ENCODE results near the gene NUDT3.
"Not testable (repeated sequence)": the region's sequence is repeated elsewhere in the genome, so short reads cannot be mapped to it uniquely, and the experiment has no call there.

The NUDT3 gene

DNA sequence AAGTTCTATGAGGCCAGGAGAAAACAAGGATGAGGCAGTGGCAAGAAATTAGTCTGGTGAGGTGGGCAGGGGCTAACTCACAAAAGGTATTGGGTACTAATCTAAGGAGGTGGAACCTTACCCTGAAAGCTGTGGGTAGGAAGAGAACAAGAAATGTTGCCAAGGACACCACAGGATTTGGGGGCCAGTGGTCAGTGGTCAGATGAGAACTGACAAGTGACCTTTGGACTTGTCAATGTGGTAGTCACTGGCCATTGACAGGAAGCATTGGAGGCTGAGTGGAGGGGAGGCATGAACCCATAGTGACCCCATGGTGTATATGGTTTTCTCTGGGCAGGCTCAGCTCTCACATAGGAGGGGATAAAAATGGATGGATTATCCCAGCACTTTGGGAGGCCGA lies 118.3 kb downstream of the NUDT3 start:
- TF ChIP-seq, protein P1, sequence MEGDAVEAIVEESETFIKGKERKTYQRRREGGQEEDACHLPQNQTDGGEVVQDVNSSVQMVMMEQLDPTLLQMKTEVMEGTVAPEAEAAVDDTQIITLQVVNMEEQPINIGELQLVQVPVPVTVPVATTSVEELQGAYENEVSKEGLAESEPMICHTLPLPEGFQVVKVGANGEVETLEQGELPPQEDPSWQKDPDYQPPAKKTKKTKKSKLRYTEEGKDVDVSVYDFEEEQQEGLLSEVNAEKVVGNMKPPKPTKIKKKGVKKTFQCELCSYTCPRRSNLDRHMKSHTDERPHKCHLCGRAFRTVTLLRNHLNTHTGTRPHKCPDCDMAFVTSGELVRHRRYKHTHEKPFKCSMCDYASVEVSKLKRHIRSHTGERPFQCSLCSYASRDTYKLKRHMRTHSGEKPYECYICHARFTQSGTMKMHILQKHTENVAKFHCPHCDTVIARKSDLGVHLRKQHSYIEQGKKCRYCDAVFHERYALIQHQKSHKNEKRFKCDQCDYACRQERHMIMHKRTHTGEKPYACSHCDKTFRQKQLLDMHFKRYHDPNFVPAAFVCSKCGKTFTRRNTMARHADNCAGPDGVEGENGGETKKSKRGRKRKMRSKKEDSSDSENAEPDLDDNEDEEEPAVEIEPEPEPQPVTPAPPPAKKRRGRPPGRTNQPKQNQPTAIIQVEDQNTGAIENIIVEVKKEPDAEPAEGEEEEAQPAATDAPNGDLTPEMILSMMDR (conservative IDR thresholded peaks at IDR 0.05; ENCODE audit: control insufficient read depth, insufficient read depth, low read depth, low read length): no peak
- DNase-seq (ENCODE audit: low read depth): no peak
- H3K4me3 ChIP-seq (ENCODE audit: control insufficient read depth, low read depth, low read length): no peak overlapping the region

DNA sequence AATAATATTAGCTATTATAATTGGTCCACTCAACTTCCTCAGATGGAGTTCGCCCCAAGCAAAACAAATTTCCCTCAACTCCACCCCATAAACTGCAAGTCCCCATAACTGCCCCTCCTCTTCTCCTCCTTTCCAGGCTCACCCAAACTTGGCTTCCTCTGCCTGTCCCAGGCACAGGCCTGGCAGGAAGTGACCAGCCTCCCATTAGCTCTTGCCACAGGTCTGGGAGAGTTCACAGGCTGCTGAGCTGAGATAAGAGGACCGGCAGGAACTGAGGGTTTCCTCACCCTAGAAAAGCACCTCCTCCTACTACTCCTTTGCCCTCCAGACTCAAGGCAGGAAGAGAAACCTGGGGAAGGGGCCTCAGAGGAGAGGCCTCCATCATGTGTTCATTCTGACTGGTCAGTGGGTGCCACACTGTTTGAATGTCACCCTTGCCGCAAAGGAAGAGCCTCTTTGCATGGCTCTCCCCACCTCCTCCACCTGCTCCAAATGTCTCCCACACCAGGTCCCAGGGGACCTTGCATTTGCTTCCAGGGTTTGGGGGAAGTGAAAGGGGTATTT lies 119.1 kb downstream of the NUDT3 start:
- TF ChIP-seq, protein P1 (conservative IDR thresholded peaks at IDR 0.05; ENCODE audit: control insufficient read depth, insufficient read depth, low read depth, low read length): no peak
- no peak overlapping the region for H3K4me3 ChIP-seq (ENCODE audit: control insufficient read depth, low read depth, low read length)
- no peak for DNase-seq (ENCODE audit: low read depth)

DNA sequence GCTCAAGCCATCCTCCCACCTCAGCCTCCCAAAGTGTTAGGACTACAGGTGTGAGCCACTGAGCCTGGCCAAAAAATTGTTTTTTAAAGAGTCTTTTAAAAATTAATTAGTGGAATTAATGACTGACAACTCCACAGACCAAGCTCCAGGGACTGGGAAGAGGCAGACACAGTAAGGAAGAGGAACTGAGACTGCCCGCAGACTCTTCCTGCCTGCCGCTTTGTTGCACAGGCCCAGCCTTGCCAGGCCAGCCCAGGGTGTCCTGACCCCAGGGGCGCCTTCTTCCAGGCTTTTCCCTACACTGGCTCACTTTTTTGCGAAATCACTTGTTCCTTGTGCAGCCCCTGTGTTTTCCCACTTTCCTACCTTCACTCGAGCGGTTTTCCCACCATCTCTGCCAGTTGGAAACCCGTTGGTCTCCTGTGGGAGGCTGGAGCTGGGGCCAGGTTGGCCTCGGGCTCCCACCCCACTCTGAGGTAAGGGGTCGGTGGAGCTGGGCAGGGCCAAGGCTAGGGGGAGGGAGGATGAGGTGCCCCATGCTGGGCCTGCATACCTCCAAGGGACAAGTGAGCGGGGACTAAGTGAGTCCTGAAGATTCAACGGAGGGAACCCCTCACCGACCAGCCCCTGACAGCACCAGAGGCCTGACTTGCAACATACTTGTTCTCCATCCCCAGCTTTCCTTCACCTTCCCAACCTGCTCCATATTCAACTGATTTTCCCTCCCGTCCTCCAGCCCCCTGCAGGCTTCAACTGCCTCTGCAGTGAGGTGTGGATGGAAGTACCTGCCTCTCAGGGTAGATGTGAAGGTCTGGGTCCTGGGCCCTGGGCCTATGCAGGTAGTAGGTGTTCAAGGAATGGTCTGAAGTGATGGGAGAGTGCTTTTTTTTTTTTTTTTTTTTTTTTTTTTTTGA lies 120.2 kb downstream of the NUDT3 start:
- DNase-seq (ENCODE audit: low read depth): no peak
- H3K4me3 ChIP-seq (ENCODE audit: control insufficient read depth, low read depth, low read length): no peak overlapping the region
- TF ChIP-seq, protein P1 (conservative IDR thresholded peaks at IDR 0.05; ENCODE audit: control insufficient read depth, insufficient read depth, low read depth, low read length): peak; percentile 10

DNA sequence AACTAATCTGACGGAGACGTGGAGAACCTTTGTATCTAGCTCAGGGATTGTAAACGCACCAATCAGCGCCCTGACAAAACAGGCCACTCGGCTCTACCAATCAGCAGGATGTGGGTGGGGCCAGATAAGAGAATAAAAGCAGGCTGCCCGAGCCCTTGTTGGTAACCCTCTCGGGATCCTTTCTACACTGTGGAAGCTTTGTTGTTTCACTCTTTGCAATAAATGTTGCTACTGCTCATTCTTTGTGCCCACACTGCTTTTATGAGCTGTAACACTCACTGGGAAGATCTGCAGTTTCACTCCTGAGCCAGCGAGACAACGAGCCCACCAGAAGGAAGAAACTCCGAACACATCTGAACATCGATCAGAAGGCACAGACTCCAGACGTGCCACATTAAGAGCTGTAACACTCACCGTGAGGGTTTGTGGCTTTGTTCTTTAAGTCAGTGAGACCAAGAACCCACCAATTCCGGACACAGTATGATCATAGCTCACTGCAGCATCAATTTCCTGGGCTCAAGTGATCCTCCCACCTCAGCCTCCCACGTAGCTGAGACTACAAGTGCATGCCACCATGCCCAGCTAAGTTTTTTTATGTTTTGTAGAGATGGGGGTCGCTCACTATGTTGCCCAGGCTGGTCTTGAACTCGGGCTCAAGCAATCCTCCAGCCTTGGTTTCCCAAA lies 122.7 kb downstream of the NUDT3 start:
- not testable (repeated sequence) for DNase-seq (ENCODE audit: low read depth); H3K4me3 ChIP-seq (ENCODE audit: control insufficient read depth, low read depth, low read length)

DNA sequence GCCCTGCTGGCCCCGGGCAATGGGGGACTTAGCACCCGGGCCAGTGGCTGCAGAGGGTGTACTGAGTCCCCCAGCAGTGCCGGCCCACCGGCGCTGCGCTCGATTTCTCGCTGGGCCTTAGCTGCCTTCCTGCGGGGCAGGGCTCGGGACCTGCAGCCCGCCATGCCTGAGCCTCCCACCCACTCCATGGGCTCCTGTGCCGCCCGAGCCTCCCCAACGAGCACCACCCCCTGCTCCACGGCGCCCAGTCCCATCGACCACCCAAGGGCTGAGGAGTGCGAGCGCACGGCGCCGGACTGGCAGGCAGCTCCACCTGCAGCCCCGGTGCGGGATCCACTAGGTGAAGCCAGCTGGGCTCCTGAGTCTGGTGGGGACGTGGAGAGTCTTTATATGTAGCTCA lies 123.3 kb downstream of the NUDT3 start:
- not testable (repeated sequence) for DNase-seq (ENCODE audit: low read depth); H3K4me3 ChIP-seq (ENCODE audit: control insufficient read depth, low read depth, low read length)

DNA sequence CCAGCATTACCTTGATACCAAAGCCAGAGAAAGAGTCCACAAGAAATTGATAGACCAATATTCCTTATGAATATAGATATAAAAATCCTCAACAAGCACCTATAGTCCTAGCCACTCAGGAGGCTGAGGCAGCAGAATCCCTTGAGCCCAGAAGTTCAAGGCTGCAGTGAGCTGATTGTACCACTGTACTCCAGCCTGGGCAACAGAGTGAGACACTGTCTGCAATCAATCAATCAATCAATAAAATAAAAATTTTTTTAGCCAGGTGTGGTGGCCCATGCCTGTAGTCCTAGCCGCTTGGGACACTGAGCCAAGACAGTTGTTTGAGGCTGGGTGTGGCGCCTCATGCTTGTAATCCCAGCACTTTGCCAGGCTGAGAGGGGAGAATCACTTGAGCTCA lies 124.7 kb downstream of the NUDT3 start:
- TF ChIP-seq, protein P1 (conservative IDR thresholded peaks at IDR 0.05; ENCODE audit: control insufficient read depth, insufficient read depth, low read depth, low read length): no peak
- H3K4me3 ChIP-seq (ENCODE audit: control insufficient read depth, low read depth, low read length): no peak overlapping the region
- DNase-seq (ENCODE audit: low read depth): no peak

DNA sequence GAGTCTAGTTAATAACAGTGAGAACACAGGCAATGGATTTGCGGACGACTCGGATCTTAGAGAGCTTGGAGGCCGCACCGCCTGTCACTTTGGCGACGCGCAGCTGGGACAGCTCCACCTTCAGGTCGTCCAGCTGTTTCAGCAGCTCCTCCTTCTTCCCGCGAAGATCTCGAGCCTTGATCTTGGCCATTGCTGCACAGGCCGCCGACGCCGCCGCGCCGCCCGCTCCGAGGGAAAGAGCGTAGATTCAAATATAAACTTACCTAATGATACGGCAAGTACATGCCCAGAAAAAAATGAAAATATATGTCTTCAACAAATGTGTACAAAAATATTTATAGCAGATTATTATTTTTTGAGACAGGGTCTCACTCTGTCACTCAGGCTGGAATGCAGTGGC lies 129.0 kb downstream of the NUDT3 start:
- H3K4me3 ChIP-seq (ENCODE audit: control insufficient read depth, low read depth, low read length); DNase-seq (ENCODE audit: low read depth): not testable (repeated sequence)

DNA sequence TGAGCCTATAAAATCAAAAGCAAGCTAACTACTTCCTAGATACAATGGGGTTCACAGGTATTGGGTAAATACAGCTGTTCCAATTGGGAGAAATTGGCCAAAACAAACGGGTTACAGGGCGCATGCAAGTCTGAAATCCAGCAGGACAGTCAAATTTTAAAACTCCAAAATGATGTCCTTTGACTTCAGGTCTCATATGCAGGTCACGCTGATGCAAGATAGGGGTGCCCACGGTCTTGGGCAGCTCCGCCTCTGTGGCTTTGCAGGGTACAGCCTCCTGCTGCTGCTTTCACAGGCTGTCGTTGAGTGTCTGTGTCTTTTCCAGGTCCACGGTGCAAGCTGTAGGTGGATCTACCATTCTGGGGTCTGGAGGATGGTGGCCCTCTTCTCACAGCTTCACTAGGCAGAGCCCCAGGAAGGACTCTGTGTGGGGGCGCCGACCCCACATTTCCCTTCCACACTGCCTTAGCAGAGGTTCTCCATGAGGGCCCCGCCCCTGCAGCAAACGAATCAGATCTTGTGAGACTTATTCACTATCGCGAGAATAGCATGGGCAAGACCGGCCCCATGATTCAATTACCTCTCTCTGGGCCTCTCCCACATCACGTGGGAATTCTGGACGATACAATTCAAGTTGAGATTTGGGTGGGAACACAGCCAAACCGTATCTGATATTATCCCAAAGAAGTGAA lies 131.7 kb downstream of the NUDT3 start:
- no peak for DNase-seq (ENCODE audit: low read depth)
- TF ChIP-seq, protein P1 (conservative IDR thresholded peaks at IDR 0.05; ENCODE audit: control insufficient read depth, insufficient read depth, low read depth, low read length): no peak
- no peak overlapping the region for H3K4me3 ChIP-seq (ENCODE audit: control insufficient read depth, low read depth, low read length)
